NCI-H2107 treated with DMSO at 0.1 percent for 48 hours (cell line): Measurements from ENCODE around the gene VWA2.

Source experiments
- DNase-seq: peaks from one replicate; lab custom pipeline; 2025; ENCODE audit not compliant: unreplicated experiment; lab: John Stamatoyannopoulos, UW

VWA2 gene

DNA sequence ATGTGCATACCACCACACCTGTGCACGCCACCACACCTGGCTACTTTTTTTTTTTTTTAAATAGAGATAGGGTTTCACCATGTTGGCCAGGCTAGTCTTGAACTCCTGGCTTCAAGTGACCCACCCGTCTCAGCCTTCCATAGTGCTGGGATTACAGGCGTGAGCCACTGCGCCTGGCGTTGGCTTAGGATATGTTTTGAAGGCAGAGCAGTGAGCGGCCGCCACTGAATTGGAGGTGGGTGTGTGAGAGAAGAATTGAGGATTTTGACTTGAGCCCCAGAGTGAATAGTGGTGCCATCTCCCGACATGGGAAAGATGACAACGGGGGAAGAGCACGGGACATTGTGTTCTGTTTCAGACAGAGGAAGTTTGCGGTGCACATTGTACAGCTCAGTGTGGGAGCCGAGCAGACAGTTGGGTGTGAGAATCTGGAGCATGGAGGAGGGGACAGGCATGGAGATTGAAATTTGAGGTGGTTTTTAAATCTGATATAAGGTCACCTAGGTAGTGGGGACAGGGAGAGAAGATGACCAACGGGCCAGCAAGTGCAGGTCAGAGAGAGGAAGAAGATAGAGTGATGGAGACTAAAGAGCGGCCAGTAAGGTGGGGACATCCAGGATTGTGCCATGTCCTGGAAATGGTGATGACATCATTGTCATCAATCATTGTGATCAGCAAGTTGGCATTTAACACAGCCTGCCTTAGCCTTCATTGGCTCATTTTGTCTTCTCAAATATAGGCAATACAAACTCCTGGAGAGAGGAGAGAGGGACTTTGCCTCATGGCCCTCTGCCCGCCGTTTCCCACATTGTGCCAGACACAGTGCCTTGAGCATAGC lies 35.8 kb downstream of the VWA2 start:
- no peak for DNase-seq

DNA sequence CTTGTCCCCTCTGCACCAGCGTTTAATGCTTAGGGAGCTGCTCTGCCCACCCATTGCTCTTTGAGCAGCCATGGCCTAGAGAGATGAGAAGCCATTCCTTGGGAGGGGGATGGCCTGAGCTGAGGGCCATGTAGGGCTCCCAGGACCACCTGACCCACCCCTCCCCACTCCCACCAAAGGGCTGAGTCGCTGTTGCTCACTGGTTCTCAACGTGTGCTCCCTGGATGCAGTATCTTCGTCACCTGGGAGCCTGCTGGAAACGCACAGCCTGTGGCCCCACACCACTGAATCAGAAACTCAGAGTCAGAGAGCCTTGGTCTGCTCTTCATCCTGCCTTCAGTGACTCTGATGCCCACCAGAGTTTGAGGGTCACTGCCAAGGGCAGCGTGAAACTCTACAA lies 37.0 kb downstream of the VWA2 start:
- no peak for DNase-seq

DNA sequence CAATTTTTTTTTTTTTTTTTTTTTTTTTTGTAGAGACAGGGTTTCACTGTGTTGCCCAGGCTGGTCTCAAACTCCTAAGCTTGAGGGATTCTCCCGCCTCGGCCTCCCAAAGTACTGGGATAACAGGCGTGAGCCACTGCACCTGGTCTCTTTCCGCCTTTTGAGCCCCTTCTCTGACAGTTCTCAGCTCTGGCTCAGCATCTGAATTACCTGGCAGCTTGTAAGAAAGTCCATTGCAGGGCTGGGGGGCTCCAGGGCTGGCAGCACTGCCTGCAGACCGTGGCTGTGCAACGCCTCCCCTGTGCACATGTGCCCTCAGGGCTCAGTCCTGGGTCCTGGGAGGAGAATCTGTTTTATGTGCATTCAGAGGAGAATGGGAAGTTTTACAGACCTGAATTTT lies 37.6 kb downstream of the VWA2 start:
- DNase-seq = no peak

DNA sequence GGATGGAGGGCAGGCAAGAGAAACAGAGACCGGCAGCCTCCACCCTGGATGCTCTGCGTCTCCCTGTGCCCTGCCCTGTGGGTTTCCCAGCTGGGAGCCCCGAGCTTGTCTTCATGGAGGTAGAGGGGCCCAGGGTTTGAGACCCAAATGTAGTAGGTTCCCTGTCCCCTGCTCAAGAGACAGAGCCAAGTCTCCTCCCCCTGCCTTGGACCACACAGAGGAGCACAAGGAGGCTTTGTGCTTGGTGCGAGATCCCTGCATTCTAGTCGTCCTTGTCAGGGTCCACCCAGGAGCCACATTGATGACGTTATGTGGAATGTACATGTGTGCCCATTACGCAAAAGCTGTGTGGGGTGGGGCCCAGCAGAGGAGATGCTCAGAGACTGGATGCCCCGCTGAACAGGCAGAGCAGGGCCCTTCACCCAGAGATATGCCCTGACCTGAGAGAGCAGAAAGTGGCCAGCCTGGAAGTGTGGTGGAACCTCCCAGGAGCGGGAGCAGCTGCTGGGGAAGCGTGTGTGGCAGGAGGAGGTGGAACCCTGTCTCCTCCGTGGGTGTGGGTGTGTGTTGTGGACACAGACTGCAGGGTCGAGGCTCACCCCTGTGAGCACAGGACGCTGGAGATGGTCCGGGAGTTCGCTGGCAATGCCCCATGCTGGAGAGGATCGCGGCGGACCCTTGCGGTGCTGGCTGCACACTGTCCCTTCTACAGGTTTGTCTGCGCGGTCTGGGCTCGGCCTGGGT lies 39.3 kb downstream of the VWA2 start:
- DNase-seq = no peak

DNA sequence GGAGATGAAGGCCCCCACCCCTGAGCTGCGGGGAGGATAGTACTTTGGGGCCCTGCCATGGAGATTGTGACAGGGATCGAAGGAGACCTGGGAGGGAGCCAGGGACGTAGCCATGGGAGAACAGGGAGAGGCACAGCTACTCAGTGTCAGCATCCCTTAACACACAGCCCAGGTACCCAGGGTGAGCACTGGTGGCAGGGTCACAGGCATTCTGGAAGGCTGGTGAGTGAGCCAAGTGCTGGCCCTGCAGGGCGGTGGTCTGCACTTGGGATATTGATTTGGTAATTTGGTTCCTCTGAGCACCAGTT lies 39.8 kb downstream of the VWA2 start:
- no peak for DNase-seq

DNA sequence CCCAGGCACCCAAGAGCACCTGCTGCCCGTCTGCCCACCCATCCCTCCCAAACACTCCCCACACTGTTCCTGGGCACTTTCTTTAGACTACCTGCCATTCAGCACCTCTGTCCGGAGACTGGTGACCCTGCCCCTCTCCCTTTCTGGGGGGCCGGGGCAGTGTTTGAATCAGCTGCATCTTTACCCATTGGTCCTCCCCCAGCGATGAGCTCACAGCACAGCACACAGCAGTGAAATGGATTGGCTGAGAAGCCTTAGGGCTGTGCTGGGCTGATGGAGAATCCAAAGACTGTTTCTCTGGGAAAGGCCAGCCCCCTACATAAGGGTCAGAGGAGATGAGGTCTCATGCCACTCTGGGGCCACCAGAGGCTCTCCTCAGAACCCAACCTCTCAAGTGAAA lies 40.2 kb downstream of the VWA2 start:
- no peak for DNase-seq

DNA sequence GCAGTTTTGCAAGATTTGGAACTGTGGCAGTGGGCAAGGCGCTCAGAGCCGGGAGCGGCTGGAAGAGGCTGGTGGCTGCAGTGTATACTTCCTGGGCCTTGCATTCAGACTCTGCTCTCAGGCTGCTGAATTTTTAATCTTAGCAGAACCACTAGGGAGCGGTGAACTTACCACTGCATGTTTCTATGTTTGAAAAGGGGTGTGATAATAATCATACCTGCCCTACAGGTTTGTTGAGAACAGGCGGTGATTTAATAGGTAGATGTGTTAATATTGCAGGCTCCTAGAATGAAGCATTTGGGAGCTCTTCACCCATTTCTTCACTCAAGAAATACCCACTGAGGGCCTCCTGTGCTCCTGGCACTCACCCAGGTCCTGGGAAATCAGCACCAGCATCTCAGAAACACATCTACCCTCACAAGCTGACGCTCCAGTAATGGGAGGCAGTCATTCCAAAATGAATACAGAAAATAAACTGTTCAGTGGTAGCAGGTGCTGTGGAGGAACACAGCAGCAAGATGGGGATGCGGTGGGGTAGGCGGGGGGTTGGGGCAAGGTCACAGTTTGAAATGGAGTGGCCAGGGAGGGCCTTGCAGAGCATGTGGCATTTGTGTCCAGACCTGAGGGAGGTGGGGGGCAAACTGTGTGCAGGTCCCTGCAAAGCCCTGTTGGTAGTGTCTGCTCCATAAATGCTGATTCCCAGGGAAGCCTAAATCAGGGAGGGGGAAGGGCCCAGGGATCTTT lies 41.0 kb downstream of the VWA2 start:
- no peak for DNase-seq

DNA sequence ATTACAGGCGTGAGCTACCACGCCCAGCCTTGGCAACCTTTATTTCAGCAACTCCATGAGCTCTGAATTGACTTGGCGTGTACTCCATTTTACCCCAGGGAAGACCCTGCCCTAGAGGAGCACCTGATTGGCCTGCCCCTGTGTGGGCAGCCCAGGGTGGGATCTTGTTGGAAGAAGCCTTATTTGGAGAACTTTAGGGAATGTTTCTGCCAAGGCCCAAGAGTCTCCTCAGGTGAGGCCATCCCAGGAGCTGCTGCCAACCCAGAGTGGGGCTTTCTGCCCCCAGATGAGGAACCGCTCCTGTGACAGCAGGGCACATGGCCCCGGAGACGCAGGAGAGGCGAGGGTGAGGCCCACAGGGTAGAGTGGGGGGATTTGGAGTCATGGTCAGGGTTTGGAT lies 42.0 kb downstream of the VWA2 start:
- no peak for DNase-seq

DNA sequence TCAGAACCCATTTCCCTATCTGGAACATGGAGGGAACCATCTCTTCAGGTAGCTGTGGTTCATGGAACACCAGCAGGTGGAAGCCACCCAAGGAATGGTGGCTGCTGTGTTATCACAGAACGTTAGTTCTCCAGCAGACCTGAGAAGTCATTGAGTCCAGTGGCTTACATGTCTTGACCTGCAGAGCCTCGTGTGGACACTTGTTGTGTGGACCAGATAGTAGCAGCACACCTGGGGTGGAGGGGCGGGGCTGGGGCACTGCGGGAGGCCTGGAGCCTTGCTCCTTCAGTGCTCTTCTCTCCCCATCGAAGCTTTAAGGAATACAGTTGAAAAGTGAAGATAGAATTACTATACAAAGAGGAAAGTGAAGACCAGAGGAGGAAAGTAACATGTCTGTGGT lies 42.4 kb downstream of the VWA2 start:
- DNase-seq = no peak

DNA sequence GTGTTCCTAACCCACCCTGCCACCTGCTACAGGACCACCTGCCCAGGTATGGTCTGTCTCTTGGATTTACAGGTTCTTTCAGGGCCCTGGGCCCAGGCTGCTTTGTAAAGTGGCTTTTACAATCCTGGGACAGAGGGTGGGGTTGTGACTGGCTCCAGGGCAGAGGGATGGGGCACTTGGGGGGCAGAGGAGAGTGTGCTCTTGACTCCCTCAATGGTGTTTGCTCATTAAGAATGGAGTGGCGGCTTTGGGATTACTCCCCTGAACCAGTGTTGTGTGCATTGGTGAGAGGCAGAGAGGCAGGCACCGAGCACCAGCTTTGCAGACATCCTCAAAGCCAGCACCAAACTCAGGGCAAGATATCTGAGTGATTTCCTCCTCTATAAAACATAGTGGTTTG lies 43.5 kb downstream of the VWA2 start:
- DNase-seq = no peak

DNA sequence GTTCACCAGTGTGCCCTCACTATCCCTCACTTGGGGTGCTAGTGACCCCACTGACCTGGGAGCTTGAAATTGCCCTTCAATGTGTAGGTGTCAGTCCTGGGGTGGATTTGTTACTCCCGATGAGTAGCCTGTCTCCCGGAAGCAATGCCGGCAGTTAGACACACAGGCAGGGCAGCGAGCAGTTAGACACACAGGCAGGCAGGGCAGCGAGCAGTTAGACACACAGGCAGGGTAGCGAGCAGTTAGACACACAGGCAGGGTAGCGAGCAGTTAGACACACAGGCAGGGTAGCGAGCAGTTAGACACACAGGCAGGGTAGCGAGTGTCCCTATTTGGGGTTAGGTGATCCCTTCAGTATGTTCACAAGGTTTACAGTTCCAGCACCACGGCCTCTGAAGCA lies 44.0 kb downstream of the VWA2 start:
- DNase-seq = no peak

DNA sequence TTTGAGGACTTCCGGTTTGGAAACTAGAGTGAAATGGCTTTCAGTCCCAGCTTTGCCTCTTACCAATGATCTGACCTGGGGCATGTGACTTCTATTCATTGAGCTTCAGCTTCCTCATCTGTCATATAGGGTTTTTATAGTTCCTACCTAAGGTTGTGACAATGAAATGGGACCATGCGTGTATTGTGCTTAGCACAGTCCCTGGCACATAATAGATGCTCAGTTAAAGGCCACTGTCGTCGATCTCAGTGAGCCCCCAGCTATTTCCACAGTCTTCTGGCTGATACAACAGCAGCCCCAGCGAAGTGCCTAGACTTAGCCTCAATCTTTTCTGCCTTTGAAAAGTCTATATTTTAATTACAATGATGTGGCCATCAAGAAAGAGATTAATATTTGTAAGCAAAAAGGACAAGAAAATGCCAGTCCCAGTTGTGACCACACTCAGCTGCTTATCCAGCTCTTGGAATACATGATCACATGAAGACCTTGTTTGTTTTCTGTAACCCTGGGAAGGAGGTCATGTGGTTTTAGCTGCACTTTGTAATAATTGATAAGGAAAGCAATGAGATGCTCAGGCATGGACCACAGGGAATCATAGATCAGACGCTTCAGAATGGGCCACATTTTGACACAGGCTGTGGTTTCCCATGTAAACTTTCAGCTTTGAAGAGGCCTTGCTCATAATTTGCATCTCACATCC lies 44.6 kb downstream of the VWA2 start:
- no peak for DNase-seq

DNA sequence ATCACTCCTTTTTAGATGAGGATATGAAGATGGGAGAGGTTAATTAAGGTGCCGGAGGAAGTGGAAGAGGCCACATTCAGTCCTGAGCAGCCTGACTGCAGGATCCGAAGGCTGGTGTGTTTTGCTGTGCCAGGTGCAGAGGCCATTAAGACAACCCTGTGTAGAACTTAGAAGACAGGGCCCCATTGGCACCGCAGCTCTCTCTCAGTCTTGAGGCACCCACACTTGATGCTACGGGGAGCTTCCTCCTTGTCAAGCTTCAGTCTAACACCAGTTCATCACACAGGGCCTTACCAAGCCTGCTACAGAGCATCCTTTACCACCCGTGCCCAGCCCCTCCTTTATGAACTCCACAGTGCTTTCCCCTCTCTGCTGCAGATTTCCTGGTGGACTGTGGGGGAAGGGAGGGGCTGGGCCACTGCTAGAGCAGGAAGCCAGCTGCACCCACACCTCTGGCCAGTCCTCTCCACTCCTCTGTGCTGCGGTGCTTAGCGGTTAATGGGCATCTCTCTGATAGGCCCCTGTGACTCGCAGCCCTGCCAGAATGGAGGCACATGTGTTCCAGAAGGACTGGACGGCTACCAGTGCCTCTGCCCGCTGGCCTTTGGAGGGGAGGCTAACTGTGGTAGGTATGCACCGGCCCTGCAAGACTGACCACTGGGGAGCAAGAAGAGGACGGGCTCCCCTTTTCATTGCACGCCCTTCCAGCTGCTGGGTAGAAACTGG lies 45.5 kb downstream of the VWA2 start:
- DNase-seq = no peak

DNA sequence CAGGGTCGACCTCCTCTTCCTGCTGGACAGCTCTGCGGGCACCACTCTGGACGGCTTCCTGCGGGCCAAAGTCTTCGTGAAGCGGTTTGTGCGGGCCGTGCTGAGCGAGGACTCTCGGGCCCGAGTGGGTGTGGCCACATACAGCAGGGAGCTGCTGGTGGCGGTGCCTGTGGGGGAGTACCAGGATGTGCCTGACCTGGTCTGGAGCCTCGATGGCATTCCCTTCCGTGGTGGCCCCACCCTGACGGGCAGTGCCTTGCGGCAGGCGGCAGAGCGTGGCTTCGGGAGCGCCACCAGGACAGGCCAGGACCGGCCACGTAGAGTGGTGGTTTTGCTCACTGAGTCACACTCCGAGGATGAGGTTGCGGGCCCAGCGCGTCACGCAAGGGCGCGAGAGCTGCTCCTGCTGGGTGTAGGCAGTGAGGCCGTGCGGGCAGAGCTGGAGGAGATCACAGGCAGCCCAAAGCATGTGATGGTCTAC lies 46.9 kb downstream of the VWA2 start:
- DNase-seq = no peak

DNA sequence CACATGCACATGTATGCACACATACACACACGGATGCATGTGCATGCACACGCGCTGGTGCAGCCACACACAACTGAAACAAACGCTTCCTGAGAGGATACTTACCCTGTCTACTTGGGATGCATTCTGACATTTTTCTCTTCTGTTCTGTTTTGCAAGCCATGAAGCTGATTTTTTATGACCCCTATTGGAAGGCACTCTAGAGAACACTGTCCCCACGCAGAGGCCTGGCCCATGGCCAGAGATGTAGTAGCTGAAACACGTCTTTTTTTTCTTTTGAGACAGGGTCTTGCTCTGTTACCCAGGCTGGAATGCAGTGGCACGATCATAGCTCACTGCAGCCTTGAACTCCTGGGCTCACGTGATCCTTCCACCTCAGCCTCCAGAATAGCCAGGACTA lies 47.9 kb downstream of the VWA2 start:
- DNase-seq = no peak

DNA sequence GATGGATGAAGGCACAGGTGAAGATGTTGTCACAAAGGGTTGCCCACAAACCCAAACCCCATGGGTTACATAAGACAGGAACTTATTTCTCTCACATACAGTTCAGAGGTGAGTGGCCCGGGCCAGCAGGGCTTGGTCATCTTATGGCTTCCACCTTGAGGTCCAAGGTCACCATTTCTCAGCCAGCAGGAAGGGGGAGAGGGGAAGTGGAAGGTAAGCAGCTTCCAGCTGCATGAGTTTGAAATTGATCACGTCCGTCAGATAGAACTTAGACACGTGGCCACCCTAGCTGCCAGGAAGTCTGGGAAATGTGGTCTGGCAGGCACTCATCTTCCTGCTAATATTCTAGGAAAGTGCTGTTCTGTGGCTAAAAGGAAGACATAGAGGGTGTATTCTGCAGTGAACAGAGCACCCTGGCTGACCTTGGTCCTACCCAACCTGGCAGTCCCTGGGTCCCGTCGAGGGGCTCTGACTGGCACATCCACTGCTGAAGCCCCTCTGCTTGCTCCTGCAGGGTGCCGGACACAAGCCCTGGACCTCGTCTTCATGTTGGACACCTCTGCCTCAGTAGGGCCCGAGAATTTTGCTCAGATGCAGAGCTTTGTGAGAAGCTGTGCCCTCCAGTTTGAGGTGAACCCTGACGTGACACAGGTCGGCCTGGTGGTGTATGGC lies 49.5 kb downstream of the VWA2 start:
- no peak for DNase-seq

DNA sequence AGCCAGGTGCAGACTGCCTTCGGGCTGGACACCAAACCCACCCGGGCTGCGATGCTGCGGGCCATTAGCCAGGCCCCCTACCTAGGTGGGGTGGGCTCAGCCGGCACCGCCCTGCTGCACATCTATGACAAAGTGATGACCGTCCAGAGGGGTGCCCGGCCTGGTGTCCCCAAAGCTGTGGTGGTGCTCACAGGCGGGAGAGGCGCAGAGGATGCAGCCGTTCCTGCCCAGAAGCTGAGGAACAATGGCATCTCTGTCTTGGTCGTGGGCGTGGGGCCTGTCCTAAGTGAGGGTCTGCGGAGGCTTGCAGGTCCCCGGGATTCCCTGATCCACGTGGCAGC lies 50.0 kb downstream of the VWA2 start:
- no peak for DNase-seq

DNA sequence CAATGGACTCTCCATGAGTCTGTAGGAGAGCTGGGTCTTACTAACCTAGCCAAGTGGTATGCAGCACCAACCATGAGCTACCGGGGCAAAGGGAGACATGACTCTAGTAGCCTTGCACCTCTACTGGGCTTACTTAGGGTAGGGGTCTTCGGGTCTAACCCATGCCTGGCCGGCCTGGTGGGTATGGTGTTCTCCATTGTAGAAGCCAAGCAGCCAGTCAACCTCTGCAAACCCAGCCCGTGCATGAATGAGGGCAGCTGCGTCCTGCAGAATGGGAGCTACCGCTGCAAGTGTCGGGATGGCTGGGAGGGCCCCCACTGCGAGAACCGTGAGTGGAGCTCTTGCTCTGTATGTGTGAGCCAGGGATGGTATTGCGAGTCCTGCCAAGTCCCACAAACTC lies 51.0 kb downstream of the VWA2 start:
- DNase-seq = no peak

DNA sequence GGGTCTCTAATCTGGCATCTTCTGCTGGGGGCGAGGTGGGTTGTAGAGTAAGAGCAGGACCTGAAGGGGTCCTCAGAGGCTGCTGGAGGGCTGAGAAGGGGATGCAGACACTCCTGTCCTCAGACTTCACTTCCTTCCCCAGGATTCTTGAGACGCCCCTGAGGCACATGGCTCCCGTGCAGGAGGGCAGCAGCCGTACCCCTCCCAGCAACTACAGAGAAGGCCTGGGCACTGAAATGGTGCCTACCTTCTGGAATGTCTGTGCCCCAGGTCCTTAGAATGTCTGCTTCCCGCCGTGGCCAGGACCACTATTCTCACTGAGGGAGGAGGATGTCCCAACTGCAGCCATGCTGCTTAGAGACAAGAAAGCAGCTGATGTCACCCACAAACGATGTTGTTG lies 52.0 kb downstream of the VWA2 start:
- no peak for DNase-seq

DNA sequence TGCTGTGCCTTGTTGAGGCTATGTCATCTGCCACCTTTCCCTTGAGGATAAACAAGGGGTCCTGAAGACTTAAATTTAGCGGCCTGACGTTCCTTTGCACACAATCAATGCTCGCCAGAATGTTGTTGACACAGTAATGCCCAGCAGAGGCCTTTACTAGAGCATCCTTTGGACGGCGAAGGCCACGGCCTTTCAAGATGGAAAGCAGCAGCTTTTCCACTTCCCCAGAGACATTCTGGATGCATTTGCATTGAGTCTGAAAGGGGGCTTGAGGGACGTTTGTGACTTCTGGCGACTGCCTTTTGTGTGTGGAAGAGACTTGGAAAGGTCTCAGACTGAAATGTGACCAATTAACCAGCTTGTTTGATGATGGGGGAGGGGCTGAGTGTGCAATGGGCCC lies 52.5 kb downstream of the VWA2 start:
- DNase-seq = no peak
